ENCODE data around the gene AMOTL2. TPM values are rescaled to one million over a fixed set of nuclear protein-coding genes. Genes with fewer than 3 reads are reported as not detected.

AMOTL2 gene
- total RNA-seq, 2 donors from 2014 or later = 65.1 to 71.5 TPM

DNA sequence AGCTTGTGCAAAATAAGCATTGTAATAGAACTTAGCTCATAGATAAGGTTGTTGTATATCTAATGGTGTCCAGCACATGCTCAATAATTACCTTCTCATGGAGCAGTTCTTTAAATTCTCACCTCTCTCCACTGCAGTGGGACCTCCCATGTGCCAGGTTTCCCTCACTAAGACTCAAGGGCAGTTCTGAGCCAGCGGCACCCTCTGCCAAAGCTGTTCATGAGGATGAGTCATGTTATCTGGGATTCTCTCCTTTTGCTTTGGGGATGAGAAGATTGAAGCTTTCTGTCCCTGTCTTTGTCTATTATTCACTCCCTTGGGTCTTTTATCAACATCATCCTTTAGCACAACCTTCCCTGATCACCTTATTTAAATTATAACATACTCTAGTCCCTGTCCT, 15.6 kb upstream of the AMOTL2 start:
- no peaks in the 10 kb centered on the region for H3K9me3 ChIP-seq
- TF ChIP-seq, protein P1, sequence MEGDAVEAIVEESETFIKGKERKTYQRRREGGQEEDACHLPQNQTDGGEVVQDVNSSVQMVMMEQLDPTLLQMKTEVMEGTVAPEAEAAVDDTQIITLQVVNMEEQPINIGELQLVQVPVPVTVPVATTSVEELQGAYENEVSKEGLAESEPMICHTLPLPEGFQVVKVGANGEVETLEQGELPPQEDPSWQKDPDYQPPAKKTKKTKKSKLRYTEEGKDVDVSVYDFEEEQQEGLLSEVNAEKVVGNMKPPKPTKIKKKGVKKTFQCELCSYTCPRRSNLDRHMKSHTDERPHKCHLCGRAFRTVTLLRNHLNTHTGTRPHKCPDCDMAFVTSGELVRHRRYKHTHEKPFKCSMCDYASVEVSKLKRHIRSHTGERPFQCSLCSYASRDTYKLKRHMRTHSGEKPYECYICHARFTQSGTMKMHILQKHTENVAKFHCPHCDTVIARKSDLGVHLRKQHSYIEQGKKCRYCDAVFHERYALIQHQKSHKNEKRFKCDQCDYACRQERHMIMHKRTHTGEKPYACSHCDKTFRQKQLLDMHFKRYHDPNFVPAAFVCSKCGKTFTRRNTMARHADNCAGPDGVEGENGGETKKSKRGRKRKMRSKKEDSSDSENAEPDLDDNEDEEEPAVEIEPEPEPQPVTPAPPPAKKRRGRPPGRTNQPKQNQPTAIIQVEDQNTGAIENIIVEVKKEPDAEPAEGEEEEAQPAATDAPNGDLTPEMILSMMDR (IDR thresholded peaks at IDR 0.05) = no peak
- no peak for TF ChIP-seq POLR2A (IDR thresholded peaks at IDR 0.05)
- intact Hi-C loops (cut with DNase I) = no loop called here
- DNase-seq (no peak), ATAC-seq (no peak)
- no peak overlapping the region for H3K27ac ChIP-seq
- no peaks in the 10 kb centered on the region for H3K27me3 ChIP-seq
- no peaks in the 10 kb centered on the region for H3K4me1 ChIP-seq
- WGBS, 2 donors = 100% methylated on average over 1 of the region's 1 CpG
- no peak overlapping the region for H3K4me3 ChIP-seq
- no peaks in the 10 kb centered on the region for H3K36me3 ChIP-seq (replicated peaks in 1 of 2; ENCODE audit: insufficient read depth in 1 of 2, low read depth in 2 of 2)

GRCh38 chr3:134388788-134389485, 14.7 kb upstream of the AMOTL2 start:
- intact Hi-C loops (cut with DNase I) = no loop called here
- TF ChIP-seq, protein P1 (IDR thresholded peaks at IDR 0.05) = no peak
- TF ChIP-seq POLR2A (IDR thresholded peaks at IDR 0.05) = no peak
- H3K36me3 ChIP-seq (replicated peaks in 1 of 2; ENCODE audit: insufficient read depth in 1 of 2, low read depth in 2 of 2) = no peaks in the 10 kb centered on the region
- 63 to 64% methylated on average over 10 of the region's 10 CpGs for WGBS, 2 donors
- ATAC-seq (no peak), DNase-seq (no peak)
- no peak overlapping the region for H3K27ac ChIP-seq
- no peak overlapping the region for H3K4me3 ChIP-seq
- no peaks in the 10 kb centered on the region for H3K4me1 ChIP-seq
- H3K27me3 ChIP-seq = no peaks in the 10 kb centered on the region
- no peaks in the 10 kb centered on the region for H3K9me3 ChIP-seq

GRCh38 chr3:134388292-134388691, 14.0 kb upstream of the AMOTL2 start:
- TF ChIP-seq, protein P1 (IDR thresholded peaks at IDR 0.05) = no peak
- TF ChIP-seq POLR2A (IDR thresholded peaks at IDR 0.05) = no peak
- no peak for DNase-seq
- no peaks in the 10 kb centered on the region for H3K4me1 ChIP-seq
- 52 to 59% methylated on average over 1 of the region's 1 CpG for WGBS, 2 donors
- H3K36me3 ChIP-seq (replicated peaks in 1 of 2; ENCODE audit: insufficient read depth in 1 of 2, low read depth in 2 of 2) = no peaks in the 10 kb centered on the region
- H3K4me3 ChIP-seq = no peak overlapping the region
- no peak for ATAC-seq
- H3K27ac ChIP-seq = no peak overlapping the region
- no peaks in the 10 kb centered on the region for H3K27me3 ChIP-seq
- H3K9me3 ChIP-seq = no peaks in the 10 kb centered on the region
- intact Hi-C loops (cut with DNase I) = no loop called here

DNA sequence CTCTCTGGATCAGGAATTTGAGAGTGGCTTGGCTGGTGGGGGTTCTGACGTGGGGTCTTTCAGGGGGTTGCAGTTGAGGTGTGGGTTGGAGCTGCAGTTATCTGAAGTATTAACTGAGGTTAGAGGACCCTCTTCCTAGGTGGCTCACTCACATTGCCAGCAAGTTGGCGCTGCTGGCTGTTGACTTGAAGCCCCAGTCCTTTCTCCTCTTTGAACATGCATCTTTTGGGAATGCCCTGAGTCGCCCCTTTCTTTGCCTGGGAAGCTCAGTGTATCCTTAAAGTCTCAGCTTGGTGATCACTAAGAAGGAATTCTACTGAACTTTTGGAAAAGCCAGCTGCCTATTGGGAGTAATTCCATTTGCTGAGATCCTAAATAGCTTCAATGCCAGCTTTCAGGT, 13.0 kb upstream of the AMOTL2 start:
- TF ChIP-seq POLR2A (IDR thresholded peaks at IDR 0.05) = no peak
- TF ChIP-seq, protein P1 (IDR thresholded peaks at IDR 0.05) = no peak
- no peak overlapping the region for H3K27ac ChIP-seq
- intact Hi-C loops (cut with DNase I) = no loop called here
- ATAC-seq (no peak), DNase-seq (no peak)
- H3K4me1 ChIP-seq = peaks cover under 1% of the 10 kb centered on the region
- no peaks in the 10 kb centered on the region for H3K36me3 ChIP-seq (replicated peaks in 1 of 2; ENCODE audit: insufficient read depth in 1 of 2, low read depth in 2 of 2)
- WGBS, 2 donors = 61 to 69% methylated on average over 3 of the region's 3 CpGs
- no peaks in the 10 kb centered on the region for H3K9me3 ChIP-seq
- H3K4me3 ChIP-seq = no peak overlapping the region
- H3K27me3 ChIP-seq = no peaks in the 10 kb centered on the region

GRCh38 chr3:134384963-134385362, 10.7 kb upstream of the AMOTL2 start:
- no peaks in the 10 kb centered on the region for H3K27me3 ChIP-seq
- DNase-seq = no peak
- H3K27ac ChIP-seq = no peak overlapping the region
- H3K4me3 ChIP-seq = no peak overlapping the region
- no peaks in the 10 kb centered on the region for H3K9me3 ChIP-seq
- 88 to 91% methylated on average over 7 of the region's 7 CpGs for WGBS, 2 donors
- ATAC-seq = no peak
- no peak for TF ChIP-seq POLR2A (IDR thresholded peaks at IDR 0.05)
- TF ChIP-seq, protein P1 (IDR thresholded peaks at IDR 0.05) = no peak
- intact Hi-C loops (cut with DNase I) = no loop called here
- peaks cover 8% of the 10 kb centered on the region for H3K4me1 ChIP-seq
- H3K36me3 ChIP-seq (replicated peaks in 1 of 2; ENCODE audit: insufficient read depth in 1 of 2, low read depth in 2 of 2) = no peaks in the 10 kb centered on the region
